HG03521 (cell line): ENCODE results near the gene FPR2.

Experiments
- ATAC-seq: cut with Tn5 transposase; IDR thresholded peaks from one replicate; pipeline ENCODE4 v1.9.1; 2021; ENCODE audit warnings: mild to moderate bottlenecking, moderate library complexity; ENCODE audit not compliant: unreplicated experiment

FPR2 gene

GRCh38 chr19:51781999-51782398, 21.0 kb downstream of the FPR2 start:
- ATAC-seq = no peak

DNA sequence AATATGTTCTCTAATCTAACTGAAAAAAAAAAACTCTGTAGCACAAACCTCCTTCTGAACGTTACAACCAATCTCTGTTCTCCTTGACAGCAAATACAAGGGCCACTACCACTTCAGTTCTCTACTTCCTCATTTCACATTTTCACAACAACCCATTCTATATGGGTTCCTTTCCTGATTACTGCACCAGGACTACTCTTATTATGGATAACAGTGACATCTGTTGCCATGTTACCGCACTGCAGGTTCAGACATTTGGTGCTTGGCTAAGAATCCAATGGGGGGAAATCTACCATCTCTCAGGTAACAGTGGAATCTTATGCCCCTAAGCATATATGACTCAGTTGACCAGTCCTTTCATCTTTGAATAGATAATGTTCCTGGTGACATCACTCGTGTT, 22.4 kb downstream of the FPR2 start:
- no peak for ATAC-seq

GRCh38 chr19:51784109-51784785, 23.3 kb downstream of the FPR2 start:
- no peak for ATAC-seq

DNA sequence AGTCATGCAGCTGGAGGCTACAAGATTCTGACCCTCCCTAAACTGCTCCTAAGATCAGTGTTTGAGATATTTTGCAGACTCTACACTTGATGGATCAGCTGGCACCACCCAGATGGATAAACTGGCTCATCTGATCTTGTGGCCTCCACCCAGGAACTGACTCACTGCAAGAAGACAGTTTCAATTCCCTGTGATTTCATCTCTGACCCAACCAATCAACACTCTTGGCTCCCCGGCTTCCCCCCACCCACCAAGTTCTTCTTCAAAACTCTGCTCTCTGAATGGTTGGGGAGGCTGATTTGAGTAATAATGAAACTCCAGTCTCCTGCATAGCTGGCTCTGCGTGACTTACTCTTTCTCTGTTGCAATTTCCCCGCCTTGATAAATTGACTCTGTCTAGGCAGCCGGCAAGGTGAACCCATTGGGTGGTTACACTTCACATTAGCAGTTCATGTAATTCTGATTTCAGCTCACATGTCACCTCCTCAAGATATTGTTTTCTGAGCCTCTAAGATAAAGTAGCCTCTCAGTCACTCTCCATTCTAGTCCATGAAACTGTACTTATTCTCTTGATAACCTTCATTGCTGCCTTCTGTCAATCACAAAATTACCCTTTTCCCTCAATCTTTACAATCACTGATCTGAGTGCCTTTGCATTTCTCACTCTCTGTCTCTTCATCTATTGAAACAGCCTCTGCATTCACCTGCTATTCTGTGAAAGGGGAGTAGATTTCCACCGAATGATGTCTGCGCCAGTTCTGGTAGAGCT, 24.1 kb downstream of the FPR2 start:
- ATAC-seq = no peak

DNA sequence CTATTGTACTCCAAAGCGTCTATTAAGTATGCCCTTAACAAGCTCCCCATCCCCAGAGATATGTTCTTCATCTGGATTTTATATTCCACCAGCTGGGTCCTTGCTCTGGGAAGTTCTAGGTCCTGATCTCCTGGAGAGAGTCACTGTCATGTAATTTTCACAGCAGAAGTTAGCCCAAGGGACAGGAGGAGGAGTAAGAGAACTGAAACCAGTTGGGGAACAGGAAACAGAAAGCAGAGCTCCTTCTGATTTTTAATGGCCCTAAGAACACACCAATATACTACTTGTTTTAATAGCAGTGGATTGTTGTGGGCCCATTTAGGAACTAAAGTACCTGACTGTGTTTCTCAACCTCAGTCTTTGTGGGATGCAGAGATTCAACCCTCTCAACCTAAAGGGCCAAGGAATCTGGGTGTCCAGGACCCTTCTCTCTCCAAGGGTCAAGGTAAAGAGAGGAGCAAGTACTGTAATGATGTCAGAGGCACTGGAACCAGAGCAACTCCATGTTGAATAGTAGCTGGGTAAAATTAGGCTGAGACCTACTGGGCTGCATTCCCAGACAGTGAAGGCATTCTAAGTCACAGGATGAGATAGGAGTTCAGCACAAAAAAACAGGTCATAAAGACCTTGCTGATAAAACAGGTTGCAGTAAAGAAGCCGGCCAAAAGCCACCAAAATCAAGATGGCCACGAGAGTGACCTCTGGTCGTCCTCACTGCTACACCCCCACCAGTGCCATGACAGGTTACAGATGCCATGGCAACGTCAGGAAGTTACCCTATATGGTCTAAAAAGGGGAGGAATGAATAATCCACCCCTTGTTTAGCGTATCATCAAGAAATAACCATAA, 25.9 kb downstream of the FPR2 start:
- no peak for ATAC-seq

GRCh38 chr19:51788029-51788428, 27.0 kb downstream of the FPR2 start:
- no peak for ATAC-seq

DNA sequence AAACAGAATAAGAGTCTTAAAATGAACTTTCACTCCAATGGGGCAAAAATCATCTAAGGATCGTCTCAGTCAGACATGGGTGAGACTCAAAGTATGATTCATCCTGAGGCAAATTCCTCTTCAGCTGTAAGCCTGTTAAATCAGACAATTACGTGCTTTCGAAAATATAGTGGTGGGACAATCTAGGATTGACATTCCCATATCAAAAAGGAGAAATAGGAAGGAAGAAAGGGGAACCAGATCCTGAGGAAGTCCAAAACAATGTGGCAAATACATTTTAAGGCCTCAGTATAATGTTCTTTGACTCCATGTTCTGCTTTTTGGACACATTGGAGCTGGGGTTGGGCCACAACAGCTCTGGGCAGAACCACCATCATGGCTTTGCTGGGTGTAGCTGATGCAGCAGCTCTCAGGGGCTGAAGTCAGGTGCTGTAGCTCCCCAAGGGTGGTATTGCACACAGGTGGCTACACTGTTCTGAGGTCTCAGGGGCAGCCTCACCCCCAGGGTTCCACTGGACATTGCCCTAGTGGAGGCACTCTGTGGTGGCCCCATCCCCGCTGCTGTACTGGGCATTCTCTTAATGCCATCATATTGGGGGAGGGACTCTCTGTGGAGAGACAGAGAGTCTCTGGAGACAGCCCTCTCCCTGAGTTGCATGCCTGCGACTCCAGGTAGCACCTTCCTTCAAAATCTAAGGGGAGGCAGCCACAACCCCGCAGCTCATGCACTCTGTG, 28.2 kb downstream of the FPR2 start:
- no peak for ATAC-seq

DNA sequence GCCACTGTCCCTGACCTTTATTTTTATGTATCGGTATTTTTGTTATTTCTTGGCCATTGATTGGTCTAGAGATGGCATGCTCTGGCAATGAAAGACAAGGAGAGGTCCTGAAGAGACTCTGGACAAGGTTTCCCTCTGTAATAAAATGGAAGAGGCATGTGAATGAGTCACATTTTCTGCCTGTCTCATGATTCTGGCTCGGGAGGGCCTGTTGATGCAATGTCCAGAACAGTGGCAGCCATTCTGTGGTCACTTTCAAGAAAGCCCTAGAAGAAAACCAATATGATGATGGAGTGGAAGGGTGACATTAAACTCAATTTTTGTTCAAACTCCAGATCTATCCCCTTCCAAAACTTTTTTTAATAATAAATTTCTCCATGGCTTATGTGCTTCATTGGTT, 32.0 kb downstream of the FPR2 start:
- ATAC-seq = no peak

GRCh38 chr19:51793994-51794393, 33.0 kb downstream of the FPR2 start:
- no peak for ATAC-seq

- ATAC-seq = no peak
These were observed 34.0 kb downstream of the FPR2 start, which contains the start of gene FPR3 for GRCh38 chr19:51794885-51795490. Gene FPR3 (plus strand): TSS chr19:51795157. CDS start chr19:51823749, 28,592 bp downstream.

DNA sequence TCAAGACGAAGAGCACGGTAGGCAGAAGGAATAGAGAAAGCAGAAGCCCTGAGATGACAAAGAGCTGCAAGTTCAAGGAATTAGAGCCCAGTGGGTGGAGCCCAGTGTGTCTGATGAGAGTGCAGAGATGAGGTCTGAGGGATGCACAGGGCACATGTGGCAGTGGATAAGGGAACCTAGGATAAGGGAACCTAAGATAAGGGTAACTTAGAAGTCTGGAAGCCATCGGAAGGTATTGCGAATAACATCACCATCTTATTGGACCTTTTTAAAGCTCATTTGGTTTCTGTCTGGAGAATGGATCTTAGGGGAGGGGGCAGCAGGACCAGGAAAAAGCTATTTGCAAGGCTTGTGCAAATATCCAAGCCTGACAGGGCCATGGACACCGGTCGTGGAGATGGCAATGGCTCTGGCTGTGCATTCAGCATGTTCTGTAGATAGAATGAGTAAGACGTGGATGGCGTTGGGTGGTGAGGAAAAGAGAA, 35.3 kb downstream of the FPR2 start:
- no peak for ATAC-seq

DNA sequence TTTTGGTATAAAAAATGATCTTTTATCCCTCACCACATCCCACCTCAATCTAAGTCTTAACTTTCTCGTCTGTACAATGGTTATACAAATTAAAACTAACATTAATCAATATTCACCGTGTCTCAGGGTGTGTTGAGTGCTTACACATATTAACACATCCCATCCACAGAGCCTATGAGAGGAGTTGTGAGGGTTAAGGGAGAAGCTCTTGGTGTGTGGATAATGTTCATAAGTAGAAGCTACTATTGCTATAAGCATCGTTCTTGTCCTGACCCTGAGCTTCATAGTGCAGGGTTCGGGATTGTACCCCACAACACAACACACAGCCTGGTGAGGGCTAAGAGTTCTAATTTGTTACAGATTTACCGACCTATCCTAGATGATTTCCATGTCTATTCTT, 36.5 kb downstream of the FPR2 start:
- ATAC-seq = no peak

GRCh38 chr19:51798062-51798461, 37.1 kb downstream of the FPR2 start:
- no peak for ATAC-seq

DNA sequence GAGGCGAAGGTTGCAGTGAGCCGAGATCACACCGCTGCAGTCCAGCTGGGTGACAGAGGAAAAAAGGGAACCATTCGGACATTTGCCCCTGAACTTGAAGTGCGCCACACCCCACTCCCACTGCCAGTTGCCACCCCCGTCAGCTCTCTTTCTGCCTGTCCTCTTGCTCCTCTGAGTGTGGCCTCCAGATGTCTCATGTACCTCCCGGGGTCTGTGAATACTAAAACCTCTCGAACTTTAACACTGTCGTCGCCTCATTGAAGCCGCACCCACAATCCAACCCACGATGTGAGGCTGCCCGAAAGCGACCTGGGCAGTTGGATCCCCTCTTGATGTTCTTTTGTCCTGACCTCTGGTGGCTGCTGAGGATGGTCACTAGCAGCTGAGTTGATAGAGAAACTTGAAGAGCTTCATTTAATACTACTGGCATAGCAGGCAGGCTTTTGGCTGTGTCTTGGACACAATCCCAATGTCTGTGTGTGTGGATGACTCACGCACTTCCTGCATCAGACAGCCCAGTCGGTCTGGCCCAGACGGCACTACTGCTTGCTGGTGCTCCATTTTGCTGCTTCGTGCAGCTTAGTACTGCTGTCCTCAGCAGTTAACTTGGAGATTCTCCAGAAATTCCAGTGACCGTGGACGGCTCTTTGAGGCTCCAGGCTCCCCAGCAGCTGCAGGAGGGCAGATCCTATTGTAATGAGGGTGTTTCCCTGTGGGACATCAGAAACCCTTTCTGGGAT, 38.2 kb downstream of the FPR2 start:
- no peak for ATAC-seq

- ATAC-seq = no peak
These were observed 38.9 kb downstream of the FPR2 start for GRCh38 chr19:51799774-51800472.

- no peak for ATAC-seq
These were observed 39.7 kb downstream of the FPR2 start for GRCh38 chr19:51800473-51801244.

DNA sequence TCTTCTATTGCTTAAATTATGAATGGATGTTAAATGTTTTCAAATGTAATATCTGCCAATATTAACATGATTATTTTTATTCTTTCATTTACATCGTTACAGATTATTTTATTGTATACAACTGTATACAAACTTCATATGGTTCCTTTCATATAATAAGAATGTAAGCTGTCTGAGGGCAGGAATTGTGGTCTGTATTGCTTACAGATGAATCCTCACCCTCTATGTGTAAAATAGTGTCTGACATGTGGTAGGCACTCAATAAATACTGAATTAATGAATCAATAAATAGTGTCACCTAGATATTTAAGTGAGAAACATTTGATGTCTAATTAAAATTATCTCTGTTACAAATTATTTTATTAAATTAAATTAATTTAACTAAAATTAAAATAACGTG, 41.8 kb downstream of the FPR2 start:
- ATAC-seq = no peak

- ATAC-seq = no peak
These were observed 42.5 kb downstream of the FPR2 start for GRCh38 chr19:51803519-51803918.
